Breast epithelium (tissue), 4 donors: ENCODE data around the gene PIEZO1. TPM values are rescaled to one million over a fixed set of nuclear protein-coding genes. Genes with fewer than 3 reads are reported as not detected.

Experiments
- DNase-seq, 2 donors: peaks; one replicate each; pipeline ENCODE4 v3.0.0-alpha.2; 2019; ENCODE audit warnings: low spot score in 2 of 2
- H3K27ac ChIP-seq, 2 donors: fragments of 200-600 bp; sonication (generic) in 1 of 2; one replicate each; pipeline ENCODE4 v1.5.1; 2016 to 2019; ENCODE audit warnings: mild to moderate bottlenecking in 1 of 2
- H3K27me3 ChIP-seq, 2 donors: fragments of 200-600 bp; sonication (generic) in 1 of 2; one replicate each; pipeline versions ENCODE4 v1.5.1 to v1.6.0; 2017 to 2019; ENCODE audit warnings: control low read depth in 1 of 2, mild to moderate bottlenecking in 1 of 2
- H3K36me3 ChIP-seq: fragments of 200-600 bp; one replicate; pipeline ENCODE4 v1.5.1; 2019
- H3K4me1 ChIP-seq, 2 donors: fragments of 200-600 bp; sonication (generic); one replicate each; pipeline ENCODE4 v1.5.1; 2016 to 2019; ENCODE audit warnings: control low read depth in 1 of 2
- H3K4me3 ChIP-seq, 3 donors: fragments of 200-600 bp; sonication (generic); 1 replicate in 2 of 3; 2 replicates in 1 of 3; pipeline ENCODE4 v1.5.1; 2016 to 2019; ENCODE audit warnings: mild to moderate bottlenecking in 3 of 3, moderate library complexity in 2 of 3
- H3K9me3 ChIP-seq, 2 donors: fragments of 200-600 bp; sonication (generic) in 1 of 2; one replicate each; pipeline ENCODE4 v1.5.1; 2016 to 2019; ENCODE audit warnings: control low read depth in 1 of 2
- CTCF ChIP-seq, 3 donors: fragments of 450-650 bp; IDR thresholded peaks; one replicate each; pipeline ENCODE4 v1.5.1; 2016 to 2017; ENCODE audit warnings: antibody characterized with exemption in 3 of 3, mild to moderate bottlenecking in 3 of 3, moderate library complexity in 3 of 3
- POLR2A ChIP-seq: fragments of 450-650 bp; IDR thresholded peaks from one replicate; pipeline ENCODE4 v1.6.1; 2016; ENCODE audit warnings: antibody characterized with exemption, mild to moderate bottlenecking, moderate library complexity
- POLR2AphosphoS5 ChIP-seq, 3 donors: sonication (generic); formaldehyde crosslinking; IDR thresholded peaks; one replicate each; pipeline ENCODE4 v1.6.1; 2017; ENCODE audit warnings: antibody characterized with exemption in 3 of 3
- intact Hi-C: fragments of 100-400 bp; cut with DNase I; formaldehyde crosslinking; loops from one replicate; pipeline ENCODE4 v1.15.1; 2023; ENCODE audit warnings: low total_unique reads
- total RNA-seq, 3 donors: library from RNA; depleted of rRNA; stranded (reverse); fragments of >200 nt; gene quantifications; one replicate each; pipeline ENCODE4 v1.1.0, GENCODE V29; 2016

The PIEZO1 gene
- total RNA-seq, 3 donors from 2014 or later: 90.7 to 181 (median 135) TPM

GRCh38 chr16:88706229-88706964, 78.6 kb downstream of the PIEZO1 start, which contains the start of the genes CTU2 and RNF166:
CTU2 (plus strand) TSS chr16:88706503; CDS start chr16:88706531, 28 bp downstream.
RNF166 (minus strand) TSS chr16:88706408; CDS start chr16:88706325, 83 bp downstream.
- peak; percentile 84 to 87 for DNase-seq
- Histone ChIP-seq H3K36me3 (no peaks in the 10 kb centered on the region), H3K27ac (peak within 1 kb of the TSS; percentile 86 to 87), H3K27me3 (no peaks in the 10 kb centered on the region), H3K9me3 (no peaks in the 10 kb centered on the region), H3K4me3 (peak within 1 kb of the TSS; percentile 91 to 99 (median 99)), H3K4me1 (peaks cover 13 to 14% of the 10 kb centered on the region in 2 donors)
- intact Hi-C loops: loop anchor here (10.0 kb wide), 1 partner anchor 708 kb away; no protein-coding TSS in a partner anchor
- TF ChIP-seq POLR2A (no peak), POLR2AphosphoS5 (IDR thresholded peaks at IDR 0.05) (peak; percentile 66 to 84 (median 80)), CTCF (IDR thresholded peaks at IDR 0.05) (no peak)

GRCh38 chr16:88705801-88706228, 79.2 kb downstream of the PIEZO1 start:
- peaks cover 13 to 14% of the 10 kb centered on the region in 2 donors for H3K4me1 ChIP-seq

GRCh38 chr16:88705076-88705684, 79.8 kb downstream of the PIEZO1 start:
- Histone ChIP-seq H3K4me3 (peak overlapping the region; percentile 91 to 99 (median 99)), H3K9me3 (no peaks in the 10 kb centered on the region), H3K4me1 (peaks cover 13 to 14% of the 10 kb centered on the region in 2 donors), H3K27ac (peak overlapping the region; percentile 86 to 87), H3K36me3 (no peaks in the 10 kb centered on the region), H3K27me3 (no peaks in the 10 kb centered on the region)
- intact Hi-C loops: loop anchor here (10.0 kb wide), 1 partner anchor 710 kb away; no protein-coding TSS in a partner anchor
- TF ChIP-seq POLR2A (no peak), CTCF (IDR thresholded peaks at IDR 0.05) (no peak), POLR2AphosphoS5 (IDR thresholded peaks at IDR 0.05) (no peak)
- DNase-seq: no peak

More at GRCh38 chr16:88705801-88706228, 79.2 kb downstream of the PIEZO1 start:
- no peak for TF ChIP-seq CTCF (IDR thresholded peaks at IDR 0.05)
- no peak for TF ChIP-seq POLR2A
- TF ChIP-seq POLR2AphosphoS5 (IDR thresholded peaks at IDR 0.05): no peak
- Histone ChIP-seq H3K36me3 (no peaks in the 10 kb centered on the region), H3K9me3 (no peaks in the 10 kb centered on the region), H3K4me3 (peak overlapping the region; percentile 91 to 99 (median 99)), H3K27me3 (no peaks in the 10 kb centered on the region), H3K27ac (peak overlapping the region; percentile 86 to 87)
- intact Hi-C loops: loop anchor here (10.0 kb wide), 1 partner anchor 709 kb away; no protein-coding TSS in a partner anchor
- no peak for DNase-seq

GRCh38 chr16:88703486-88704309, 81.3 kb downstream of the PIEZO1 start:
- Histone ChIP-seq H3K27ac (peak overlapping the region in 1 of 2 donors; percentile 69), H3K27me3 (no peaks in the 10 kb centered on the region), H3K36me3 (no peaks in the 10 kb centered on the region), H3K9me3 (no peaks in the 10 kb centered on the region), H3K4me3 (peak overlapping the region in 2 of 3 donors; percentile 7 to 41), H3K4me1 (peaks cover 13 to 14% of the 10 kb centered on the region in 2 donors)
- TF ChIP-seq POLR2A (no peak), POLR2AphosphoS5 (IDR thresholded peaks at IDR 0.05) (no peak), CTCF (IDR thresholded peaks at IDR 0.05) (no peak)
- intact Hi-C loops: loop anchor here (10.0 kb wide), 1 partner anchor 711 kb away; no protein-coding TSS in a partner anchor
- DNase-seq: peak in 1 of 2 donors; percentile 37
